ENCODE measurements around the gene NPAS3. TPM values are rescaled to one million over a fixed set of nuclear protein-coding genes. Genes with fewer than 3 reads are reported as not detected.

The NPAS3 gene
- total RNA-seq, 1 experiment from 2014 or later, result 15.6 TPM

GRCh38 chr14:33401311-33401710 is 462.6 kb downstream of the NPAS3 start:
- Histone ChIP-seq H3K4me1 (ENCODE audit: insufficient read depth, low read length, poor library complexity, severe bottlenecking) (no peaks in the 10 kb centered on the region), H3K36me3 (ENCODE audit: insufficient read depth, low read length, poor library complexity, severe bottlenecking) (no peaks in the 10 kb centered on the region), H3K4me3 (ENCODE audit: low read depth, low read length, poor library complexity, severe bottlenecking) (no peak overlapping the region), H3K27ac (ENCODE audit: low read depth, low read length, poor library complexity, severe bottlenecking) (no peak overlapping the region), H3K27me3 (replicated peaks; ENCODE audit: insufficient read depth, low read depth, low read length, poor library complexity) (no peaks in the 10 kb centered on the region), H3K9me3 (ENCODE audit: low read depth, low read length, poor library complexity, severe bottlenecking) (peaks cover 15% of the 10 kb centered on the region)
- intact Hi-C loops (cut with micrococcal nuclease; ENCODE audit: unreplicated experiment), result no loop called here
- no peak for DNase-seq (ENCODE audit: low spot score)
- CTCF ChIA-PET, result no interaction called here
- BruUV-seq (replicated peaks), result no TSS peak
- POLR2A ChIA-PET (ENCODE audit: low non-redundant PET), result no interaction called here
- TF ChIP-seq EZH2 (IDR thresholded peaks at IDR 0.05; ENCODE audit: borderline replicate concordance, low read depth, low read length, poor library complexity, severe bottlenecking) (no peak), CTCF (conservative IDR thresholded peaks at IDR 0.05; ENCODE audit: low read depth, low read length) (no peak)

- TF ChIP-seq CTCF (conservative IDR thresholded peaks at IDR 0.05; ENCODE audit: low read depth, low read length) (no peak), EZH2 (IDR thresholded peaks at IDR 0.05; ENCODE audit: borderline replicate concordance, low read depth, low read length, poor library complexity, severe bottlenecking) (no peak)
- Histone ChIP-seq H3K4me3 (ENCODE audit: low read depth, low read length, poor library complexity, severe bottlenecking) (no peak overlapping the region), H3K9me3 (ENCODE audit: low read depth, low read length, poor library complexity, severe bottlenecking) (peaks cover 15% of the 10 kb centered on the region), H3K36me3 (ENCODE audit: insufficient read depth, low read length, poor library complexity, severe bottlenecking) (no peaks in the 10 kb centered on the region), H3K27me3 (replicated peaks; ENCODE audit: insufficient read depth, low read depth, low read length, poor library complexity) (no peaks in the 10 kb centered on the region), H3K27ac (ENCODE audit: low read depth, low read length, poor library complexity, severe bottlenecking) (no peak overlapping the region), H3K4me1 (ENCODE audit: insufficient read depth, low read length, poor library complexity, severe bottlenecking) (peaks cover 10% of the 10 kb centered on the region)
- intact Hi-C loops (cut with micrococcal nuclease; ENCODE audit: unreplicated experiment), result no loop called here
- CTCF ChIA-PET, result no interaction called here
- POLR2A ChIA-PET (ENCODE audit: low non-redundant PET), result no interaction called here
- BruUV-seq (replicated peaks), result no TSS peak
- DNase-seq (ENCODE audit: low spot score), result no peak
These were observed 463.9 kb downstream of the NPAS3 start for GRCh38 chr14:33402604-33403003.

GRCh38 chr14:33404054-33404453 is 465.4 kb downstream of the NPAS3 start:
- ChIA-PET POLR2A (ENCODE audit: low non-redundant PET) (no interaction called here), CTCF (no interaction called here)
- H3K27me3 ChIP-seq (replicated peaks; ENCODE audit: insufficient read depth, low read depth, low read length, poor library complexity), result no peaks in the 10 kb centered on the region
- TF ChIP-seq CTCF (conservative IDR thresholded peaks at IDR 0.05; ENCODE audit: low read depth, low read length), result no peak
- H3K4me3 ChIP-seq (ENCODE audit: low read depth, low read length, poor library complexity, severe bottlenecking), result no peak overlapping the region
- DNase-seq (ENCODE audit: low spot score), result peak; percentile 45
- intact Hi-C loops (cut with micrococcal nuclease; ENCODE audit: unreplicated experiment), result no loop called here
- no peaks in the 10 kb centered on the region for H3K36me3 ChIP-seq (ENCODE audit: insufficient read depth, low read length, poor library complexity, severe bottlenecking)
- H3K9me3 ChIP-seq (ENCODE audit: low read depth, low read length, poor library complexity, severe bottlenecking), result peaks cover 15% of the 10 kb centered on the region
- H3K4me1 ChIP-seq (ENCODE audit: insufficient read depth, low read length, poor library complexity, severe bottlenecking), result peaks cover 10% of the 10 kb centered on the region
- BruUV-seq (replicated peaks), result no TSS peak
- H3K27ac ChIP-seq (ENCODE audit: low read depth, low read length, poor library complexity, severe bottlenecking), result no peak overlapping the region
